IMR-90 (cell line): ENCODE measurements around the gene NUP50. TPM values are rescaled to one million over a fixed set of nuclear protein-coding genes. Genes with fewer than 3 reads are reported as not detected.

Experiments
- ATAC-seq: fragments of 200-7000 bp; cut with Tn5 transposase; 2 replicates; pipeline ENCODE4 v1.9.1; 2020; ENCODE audit warnings: low read depth, mild to moderate bottlenecking, moderate library complexity
- BruUV-seq: library from RNA; stranded (reverse); fragments of 400-500 nt; replicated peaks from 2 replicates; lab custom pipeline; 2021; lab: Mats Ljungman, UMichigan
- CTCF ChIA-PET: fragments of 300-600 bp; formaldehyde crosslinking; extraction: SDS; loops from one replicate; lab custom pipeline; 2021; ENCODE audit warnings: antibody characterized with exemption; lab: Yijun Ruan, JAX
- POLR2A ChIA-PET: fragments of 300-600 bp; sonication (Branson Sonifier 250); formaldehyde crosslinking; loops from one replicate; lab custom pipeline; 2022; ENCODE audit warnings: antibody characterized with exemption; ENCODE audit not compliant: unreplicated experiment; lab: Charles Lee
- DNase-seq: peaks from one replicate; pipeline ENCODE4 v3.0.0; 2013
- H2AFZ ChIP-seq: replicated peaks from 2 replicates; pipeline ENCODE3; 2013; ENCODE audit warnings: low read length, mild to moderate bottlenecking; ENCODE audit not compliant: poor library complexity
- H2AK5ac ChIP-seq: 2 replicates; pipeline ENCODE4 v1.6.1; 2013; ENCODE audit warnings: low read depth, low read length, inconsistent platforms
- H2AK9ac ChIP-seq: replicated peaks from 2 replicates; pipeline ENCODE3; 2013; ENCODE audit warnings: mild to moderate bottlenecking, low read depth, low read length, moderate library complexity; ENCODE audit not compliant: poor library complexity
- H2BK120ac ChIP-seq: 2 replicates; pipeline ENCODE4 v1.6.1; 2013; ENCODE audit warnings: low read depth, low read length, inconsistent platforms
- H2BK15ac ChIP-seq: 3 replicates; pipeline ENCODE4 v1.6.1; 2013; ENCODE audit warnings: low read depth, low read length, inconsistent platforms
- H2BK20ac ChIP-seq: 2 replicates; pipeline ENCODE4 v1.6.1; 2013; ENCODE audit warnings: low read depth, mild to moderate bottlenecking, inconsistent platforms, low read length, moderate library complexity
- H2BK5ac ChIP-seq: 2 replicates; pipeline ENCODE4 v1.6.1; 2013; ENCODE audit warnings: mild to moderate bottlenecking, low read depth, low read length, inconsistent platforms; ENCODE audit not compliant: poor library complexity, severe bottlenecking
- H3K14ac ChIP-seq: replicated peaks from 2 replicates; pipeline ENCODE4 v1.6.1; 2013; ENCODE audit warnings: low read depth, low read length, inconsistent platforms
- H3K18ac ChIP-seq: 2 replicates; pipeline ENCODE4 v1.6.1; 2013; ENCODE audit warnings: low read depth, low read length, control low read depth
- H3K23ac ChIP-seq: 2 replicates; pipeline ENCODE4 v1.6.1; 2013; ENCODE audit warnings: low read depth, low read length, inconsistent platforms
- H3K27ac ChIP-seq: 2 replicates; pipeline ENCODE4 v1.5.1; 2013; ENCODE audit warnings: mild to moderate bottlenecking, control low read depth, low read length; ENCODE audit not compliant: insufficient read depth
- H3K27me3 ChIP-seq: 2 replicates; pipeline ENCODE4 v1.6.1; 2013; ENCODE audit warnings: low read length; ENCODE audit not compliant: control insufficient read depth, insufficient read depth
- H3K36me3 ChIP-seq: 2 replicates; pipeline ENCODE4 v1.6.1; 2013; ENCODE audit warnings: low read length, mixed read lengths; ENCODE audit not compliant: control insufficient read depth, insufficient read depth
- H3K4ac ChIP-seq: 2 replicates; pipeline ENCODE4 v1.6.1; 2013; ENCODE audit warnings: low read depth, low read length, inconsistent platforms
- H3K4me1 ChIP-seq: 2 replicates; pipeline ENCODE4 v1.6.1; 2013; ENCODE audit warnings: low read length, mixed read lengths; ENCODE audit not compliant: control insufficient read depth, insufficient read depth
- H3K4me2 ChIP-seq: 2 replicates; pipeline ENCODE4 v1.6.1; 2013; ENCODE audit warnings: low read depth, mild to moderate bottlenecking, control low read depth, low read length, moderate library complexity
- H3K4me3 ChIP-seq: 2 replicates; pipeline ENCODE4 v1.5.1; 2013; ENCODE audit warnings: low read depth, mild to moderate bottlenecking, control low read depth, low read length, moderate library complexity; ENCODE audit not compliant: insufficient read depth
- H3K56ac ChIP-seq: 2 replicates; pipeline ENCODE4 v1.6.1; 2013; ENCODE audit warnings: low read length, inconsistent platforms; ENCODE audit not compliant: insufficient read depth; ENCODE audit errors: extremely low read depth
- H3K79me1 ChIP-seq, 2 experiments: 2 replicates each; pipeline ENCODE4 v1.6.1; 2013; ENCODE audit warnings: low read length in 2 of 2, inconsistent platforms in 1 of 2, low read depth in 1 of 2
- H3K9ac ChIP-seq: 2 replicates; pipeline ENCODE4 v1.6.1; 2013; ENCODE audit warnings: low read depth, low read length, control low read depth
- H3K9me1 ChIP-seq: 2 replicates; pipeline ENCODE4 v1.6.1; 2013; ENCODE audit warnings: low read length, inconsistent platforms; ENCODE audit not compliant: insufficient read depth
- H3K9me3 ChIP-seq: 2 replicates; pipeline ENCODE4 v1.6.1; 2013; ENCODE audit warnings: low read length; ENCODE audit not compliant: control insufficient read depth, insufficient read depth
- H4K20me1 ChIP-seq: 2 replicates; pipeline ENCODE4 v1.6.1; 2013; ENCODE audit warnings: low read length, inconsistent platforms; ENCODE audit not compliant: insufficient read depth
- H4K5ac ChIP-seq: 2 replicates; pipeline ENCODE4 v1.6.1; 2013; ENCODE audit warnings: mild to moderate bottlenecking, low read depth, low read length, control low read depth
- H4K8ac ChIP-seq, 2 experiments: 2 replicates each; pipeline ENCODE4 v1.6.1; 2013; ENCODE audit warnings: low read depth in 2 of 2, low read length in 2 of 2, control low read depth in 1 of 2, inconsistent platforms in 1 of 2
- H4K91ac ChIP-seq: 2 replicates; pipeline ENCODE4 v1.6.1; 2013; ENCODE audit warnings: low read depth, low read length, inconsistent platforms; ENCODE audit not compliant: insufficient read depth
- CEBPB ChIP-seq: IDR thresholded peaks from 2 replicates; pipeline ENCODE4 v1.6.1; 2012; ENCODE audit warnings: low read depth, low read length, improper control_type of control experiment
- FOS ChIP-seq: fragments of 150-350 bp; IDR thresholded peaks from 2 replicates; pipeline ENCODE4 v1.6.1; 2016; ENCODE audit warnings: low read depth, low read length
- MAFK ChIP-seq: IDR thresholded peaks from 2 replicates; pipeline ENCODE4 v1.6.1; 2012; ENCODE audit warnings: low read depth, low read length, improper control_type of control experiment
- MXI1 ChIP-seq: IDR thresholded peaks from 2 replicates; pipeline ENCODE4 v1.6.1; 2012; ENCODE audit warnings: low read depth, mild to moderate bottlenecking, low read length, moderate library complexity, borderline replicate concordance
- NFE2L2 ChIP-seq: fragments of 150-350 bp; IDR thresholded peaks from 2 replicates; pipeline ENCODE4 v1.6.1; 2016; ENCODE audit warnings: low read depth, mild to moderate bottlenecking, low read length
- POLR2A ChIP-seq: IDR thresholded peaks from 2 replicates; pipeline ENCODE4 v1.6.1; 2012; ENCODE audit warnings: mild to moderate bottlenecking, low read depth, low read length
- RAD21 ChIP-seq: IDR thresholded peaks from 2 replicates; pipeline ENCODE4 v1.6.1; 2012; ENCODE audit warnings: low read length, improper control_type of control experiment
- RCOR1 ChIP-seq: IDR thresholded peaks from 2 replicates; pipeline ENCODE4 v1.6.1; 2012; ENCODE audit warnings: mild to moderate bottlenecking, low read length, improper control_type of control experiment; ENCODE audit not compliant: insufficient replicate concordance
- RFX5 ChIP-seq: IDR thresholded peaks from 2 replicates; pipeline ENCODE4 v1.8.0; 2012; ENCODE audit warnings: low read depth, mild to moderate bottlenecking, low read length, moderate library complexity
- SMC3 ChIP-seq: fragments of 150-350 bp; IDR thresholded peaks from 2 replicates; pipeline ENCODE4 v1.6.1; 2016; ENCODE audit warnings: low read depth, mild to moderate bottlenecking, antibody characterized with exemption, low read length, moderate library complexity
- USF2 ChIP-seq: fragments of 150-350 bp; IDR thresholded peaks from 2 replicates; pipeline ENCODE4 v1.6.1; 2017; ENCODE audit warnings: mild to moderate bottlenecking, antibody characterized with exemption, low read length, low read depth
- WGBS, 2 experiments: methylation state at CpG; one replicate each; pipeline versions ENCODE4 v1.1.5 to v1.1.7; 2013; ENCODE audit warnings: missing lambda C conversion rate in 2 of 2; ENCODE audit not compliant: insufficient read length in 1 of 2; ENCODE audit errors: extremely low coverage in 2 of 2; 5-methylcytosine and 5-hydroxymethylcytosine counted together
- dilution Hi-C: fragments of 300-500 bp; cut with HindIII; formaldehyde crosslinking; loops from one replicate; pipeline ENCODE4 v1.14.3; 2018; ENCODE audit warnings: low sequenced_read_pairs; ENCODE audit not compliant: unreplicated experiment
- in situ Hi-C: fragments of 300-500 bp; cut with MboI; formaldehyde crosslinking; loops from 3 replicates; pipeline ENCODE4 v1.14.3; 2019; ENCODE audit warnings: low sequenced_read_pairs, inconsistent platforms, mixed read lengths
- intact Hi-C: fragments of 100-400 bp; cut with micrococcal nuclease; formaldehyde crosslinking; loops from 2 replicates; pipeline ENCODE4 v1.10.0; 2022
- polyA plus RNA-seq, 3 experiments: library from polyadenylated mRNA; depleted of rRNA; stranded (reverse); fragments of >200 nt; gene quantifications; 2 replicates each; pipeline ENCODE4 v1.2.3, GENCODE V29; 2012; ENCODE audit warnings: low replicate concordance in 1 of 3
- total RNA-seq: library from RNA; depleted of rRNA; stranded (reverse); fragments of >200 nt; gene quantifications from 2 replicates; pipeline ENCODE4 v1.2.3, GENCODE V29; 2012
- TF ChIP-seq, protein P1 (sequence below): conservative IDR thresholded peaks from 2 replicates; pipeline ENCODE4 v1.5.1; 2012; ENCODE audit warnings: mild to moderate bottlenecking, low read depth, low read length, improper control_type of control experiment
- TF ChIP-seq, protein P2 (sequence below): fragments of 150-350 bp; IDR thresholded peaks from 2 replicates; pipeline ENCODE4 v1.6.1; 2016; ENCODE audit warnings: low read depth, mild to moderate bottlenecking, low read length, moderate library complexity, borderline replicate concordance

NUP50 gene
- total and polyA plus RNA-seq, 2 of the 4 experiments (the other 2 are of a cell fraction), result 12.8 to 65.4 TPM

DNA sequence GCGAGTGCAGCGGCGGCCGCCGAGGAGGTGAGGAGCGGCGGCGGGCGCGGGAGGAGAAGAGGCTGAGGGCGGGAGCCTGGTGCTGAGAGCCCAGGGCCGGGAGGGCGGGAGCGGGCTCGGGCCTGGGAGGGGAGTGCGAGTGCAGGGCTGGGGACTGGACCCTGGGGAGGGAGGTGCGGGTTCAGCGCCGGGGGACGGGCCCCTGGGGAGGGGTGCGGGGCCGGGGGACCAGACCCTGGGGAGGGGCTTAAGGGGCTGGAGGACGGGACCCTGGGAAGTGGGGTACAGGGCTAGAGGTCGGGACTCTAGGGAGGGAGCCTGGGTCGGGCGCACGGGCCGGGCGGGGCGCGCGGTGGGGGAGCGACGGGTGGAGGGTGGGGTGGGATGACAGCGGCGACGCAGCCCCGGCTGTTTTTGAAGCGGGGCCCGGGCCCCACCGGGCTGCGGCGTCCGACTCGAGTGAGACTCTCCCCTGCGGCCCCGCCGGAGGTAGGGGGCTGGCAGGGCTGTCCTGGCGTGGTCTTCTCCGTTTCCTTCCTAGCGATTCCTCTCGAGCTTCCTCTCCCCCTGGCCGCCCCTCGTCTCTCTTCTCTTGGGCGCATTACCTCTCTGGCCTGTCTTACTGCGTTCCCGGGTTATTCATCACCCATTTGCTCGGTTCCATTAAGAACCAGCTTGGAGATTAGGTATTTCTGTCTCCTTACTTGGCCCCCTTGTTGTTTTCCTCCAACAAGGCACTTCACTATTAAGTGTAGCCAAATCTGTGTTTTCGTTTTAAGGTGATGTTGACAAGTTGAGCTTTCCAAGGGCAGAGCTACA lies 754 bp downstream of the NUP50 start:
- in situ Hi-C loops (no loop called here), dilution Hi-C loops (no loop called here)
- POLR2A ChIA-PET, result interaction anchor here (0.5 to 0.6 kb wide), 2 partner anchors 9 to 48 kb away, joined by 3 to 5 read pairs; no protein-coding TSS in a partner anchor
- TF ChIP-seq MXI1, result no peak
- TF ChIP-seq, protein P1, sequence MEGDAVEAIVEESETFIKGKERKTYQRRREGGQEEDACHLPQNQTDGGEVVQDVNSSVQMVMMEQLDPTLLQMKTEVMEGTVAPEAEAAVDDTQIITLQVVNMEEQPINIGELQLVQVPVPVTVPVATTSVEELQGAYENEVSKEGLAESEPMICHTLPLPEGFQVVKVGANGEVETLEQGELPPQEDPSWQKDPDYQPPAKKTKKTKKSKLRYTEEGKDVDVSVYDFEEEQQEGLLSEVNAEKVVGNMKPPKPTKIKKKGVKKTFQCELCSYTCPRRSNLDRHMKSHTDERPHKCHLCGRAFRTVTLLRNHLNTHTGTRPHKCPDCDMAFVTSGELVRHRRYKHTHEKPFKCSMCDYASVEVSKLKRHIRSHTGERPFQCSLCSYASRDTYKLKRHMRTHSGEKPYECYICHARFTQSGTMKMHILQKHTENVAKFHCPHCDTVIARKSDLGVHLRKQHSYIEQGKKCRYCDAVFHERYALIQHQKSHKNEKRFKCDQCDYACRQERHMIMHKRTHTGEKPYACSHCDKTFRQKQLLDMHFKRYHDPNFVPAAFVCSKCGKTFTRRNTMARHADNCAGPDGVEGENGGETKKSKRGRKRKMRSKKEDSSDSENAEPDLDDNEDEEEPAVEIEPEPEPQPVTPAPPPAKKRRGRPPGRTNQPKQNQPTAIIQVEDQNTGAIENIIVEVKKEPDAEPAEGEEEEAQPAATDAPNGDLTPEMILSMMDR, result no peak
- no peak for TF ChIP-seq CEBPB
- no peak for TF ChIP-seq USF2
- TF ChIP-seq SMC3, result no peak
- no peak for TF ChIP-seq FOS
- TF ChIP-seq RFX5, result no peak
- TF ChIP-seq RAD21, result no peak
- TF ChIP-seq, protein P2, sequence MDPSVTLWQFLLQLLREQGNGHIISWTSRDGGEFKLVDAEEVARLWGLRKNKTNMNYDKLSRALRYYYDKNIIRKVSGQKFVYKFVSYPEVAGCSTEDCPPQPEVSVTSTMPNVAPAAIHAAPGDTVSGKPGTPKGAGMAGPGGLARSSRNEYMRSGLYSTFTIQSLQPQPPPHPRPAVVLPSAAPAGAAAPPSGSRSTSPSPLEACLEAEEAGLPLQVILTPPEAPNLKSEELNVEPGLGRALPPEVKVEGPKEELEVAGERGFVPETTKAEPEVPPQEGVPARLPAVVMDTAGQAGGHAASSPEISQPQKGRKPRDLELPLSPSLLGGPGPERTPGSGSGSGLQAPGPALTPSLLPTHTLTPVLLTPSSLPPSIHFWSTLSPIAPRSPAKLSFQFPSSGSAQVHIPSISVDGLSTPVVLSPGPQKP, result no peak
- TF ChIP-seq POLR2A, result no peak
- TF ChIP-seq NFE2L2, result no peak
- no peak for TF ChIP-seq RCOR1
- no peak for TF ChIP-seq MAFK

More for the DNA sequence above, 754 bp downstream of the NUP50 start:
- H3K4me1 ChIP-seq, result peaks cover 11% of the 10 kb centered on the region
- H2BK20ac ChIP-seq, result no peak overlapping the region
- peak overlapping the region; percentile 99 for H3K4me2 ChIP-seq
- 1% methylated on average over 24 of the region's 59 CpGs; no CpG with 5 or more reads in 1 of the 2 experiments for WGBS, 2 experiments
- H3K9ac ChIP-seq, result peak overlapping the region; percentile 87
- H3K4ac ChIP-seq, result peak overlapping the region; percentile 35
- H2BK120ac ChIP-seq, result peak overlapping the region; percentile 11
- peak overlapping the region; percentile 86 for H3K4me3 ChIP-seq
- H3K18ac ChIP-seq, result peak overlapping the region; percentile 16
- CTCF ChIA-PET, result interaction anchor here (0.6 to 0.8 kb wide), 7 partner anchors 44 to 1825 kb away, joined by 3 to 6 read pairs (median 3); partner anchors contain the start of gene FAM118A
- H4K20me1 ChIP-seq, result peaks cover 11% of the 10 kb centered on the region; the same call in 1 of the 2 replicates
- ATAC-seq (peak; percentile 49), DNase-seq (no peak)
- H2AFZ ChIP-seq, result peak overlapping the region; percentile 92
- peaks cover 22 to 62% of the 10 kb centered on the region in 2 experiments for H3K79me1 ChIP-seq
- H4K8ac ChIP-seq, result peak overlapping the region; percentile 69 to 72; a peak in 2 of 4 replicates
- H3K56ac ChIP-seq, result peak overlapping the region; percentile 23; the same call in 1 of the 2 replicates
- no peaks in the 10 kb centered on the region for H3K9me3 ChIP-seq
- H3K27ac ChIP-seq, result peak overlapping the region; percentile 84
- peaks cover 15% of the 10 kb centered on the region for H3K36me3 ChIP-seq
- intact Hi-C loops, result no loop called here
- 0 out of 2 replicates have a peak overlapping the region, but pooled peaks have one; percentile 76 for H4K91ac ChIP-seq
- no peaks in the 10 kb centered on the region for H3K27me3 ChIP-seq
- peak overlapping the region; percentile 91 for H3K23ac ChIP-seq
- H2AK9ac ChIP-seq, result peak overlapping the region; percentile 91
- no peak overlapping the region for H2BK15ac ChIP-seq
- peak overlapping the region; percentile 30; the same call in 1 of the 2 replicates for H4K5ac ChIP-seq
- peak overlapping the region; percentile 94 for H3K14ac ChIP-seq
- no TSS peak for BruUV-seq
- peak overlapping the region; percentile 88 for H2BK5ac ChIP-seq
- H2AK5ac ChIP-seq, result 0 out of 2 replicates have a peak overlapping the region, but pooled peaks have one; percentile 59
- peaks cover 7% of the 10 kb centered on the region for H3K9me1 ChIP-seq
